SU-DHL-6 (cell line): ENCODE measurements around the gene RTEL1.

Experiments
- CTCF ChIP-seq: fragments of 200-600 bp; sonication (generic); IDR thresholded peaks from one replicate; pipeline ENCODE4 v1.5.1; 2017; ENCODE audit warnings: antibody characterized with exemption, mild to moderate bottlenecking, low read length, moderate library complexity; ENCODE audit not compliant: insufficient read depth, poor library complexity, severe bottlenecking
- EZH2phosphoT487 ChIP-seq: fragments of 200-600 bp; sonication (generic), shearing (Covaris generic); conservative IDR thresholded peaks from 2 replicates; pipeline ENCODE4 v1.6.1; 2018; ENCODE audit warnings: mild to moderate bottlenecking, antibody characterized with exemption, low read length, moderate library complexity, mixed read lengths

- TF ChIP-seq CTCF, result no peak
- TF ChIP-seq EZH2phosphoT487, result no peak
These were observed 4.1 kb downstream of the RTEL1 start for GRCh38 chr20:63661959-63662812.
